ENCODE measurements around the gene AIDA. TPM values are rescaled to one million over a fixed set of nuclear protein-coding genes. Genes with fewer than 3 reads are reported as not detected.

The AIDA gene
- total RNA-seq, 1 experiment from 2014 or later = 73.1 TPM

DNA sequence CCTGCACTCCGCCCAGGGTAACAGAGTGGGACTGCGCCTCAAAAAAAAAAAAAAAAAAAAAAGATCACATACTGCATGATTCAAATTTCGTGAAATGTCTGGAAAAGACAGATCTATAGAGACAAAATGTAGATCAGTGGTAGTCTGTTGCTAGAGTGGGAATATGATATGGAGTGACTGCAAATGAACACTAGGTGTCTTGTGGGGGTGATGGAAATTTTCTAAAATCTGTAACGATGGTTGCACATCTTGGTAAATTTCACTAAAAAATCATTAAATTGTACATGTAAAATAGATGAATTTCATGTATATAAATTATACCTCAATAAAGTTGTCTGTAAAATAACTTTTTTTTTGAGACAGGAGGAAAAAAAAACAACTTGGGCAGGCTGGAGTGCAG, 5.5 kb downstream of the AIDA start:
- Histone ChIP-seq H3K27me3 (ENCODE audit: control insufficient read depth, insufficient read depth, low read length) (no peaks in the 10 kb centered on the region), H3K4me1 (ENCODE audit: control insufficient read depth, insufficient read depth, low read length) (peaks cover 9% of the 10 kb centered on the region), H3K36me3 (ENCODE audit: control insufficient read depth, insufficient read depth, low read length) (peaks cover 5% of the 10 kb centered on the region), H3K4me3 (ENCODE audit: low read depth in 2 of 2, low read length in 2 of 2) (no peak overlapping the region), H3K9me3 (ENCODE audit: control insufficient read depth, insufficient read depth, low read depth, low read length) (peaks cover 10% of the 10 kb centered on the region; the same call in 1 of the 2 replicates), H3K27ac (ENCODE audit: low read length) (no peak overlapping the region)
- intact Hi-C loops (cut with micrococcal nuclease; ENCODE audit: unreplicated experiment) (no loop called here), in situ Hi-C loops (cut with HindIII; ENCODE audit: low pct_unique_long_range_greater_than_20kb, low sequenced_read_pairs) (no loop called here)
- no TSS peak for BruUV-seq (replicated peaks)
- DNase-seq (ENCODE audit: low read depth, low spot score) (no peak), ATAC-seq (no peak)
- CTCF ChIA-PET = no interaction called here
- POLR2A ChIA-PET = no interaction called here
- TF ChIP-seq, protein P1, sequence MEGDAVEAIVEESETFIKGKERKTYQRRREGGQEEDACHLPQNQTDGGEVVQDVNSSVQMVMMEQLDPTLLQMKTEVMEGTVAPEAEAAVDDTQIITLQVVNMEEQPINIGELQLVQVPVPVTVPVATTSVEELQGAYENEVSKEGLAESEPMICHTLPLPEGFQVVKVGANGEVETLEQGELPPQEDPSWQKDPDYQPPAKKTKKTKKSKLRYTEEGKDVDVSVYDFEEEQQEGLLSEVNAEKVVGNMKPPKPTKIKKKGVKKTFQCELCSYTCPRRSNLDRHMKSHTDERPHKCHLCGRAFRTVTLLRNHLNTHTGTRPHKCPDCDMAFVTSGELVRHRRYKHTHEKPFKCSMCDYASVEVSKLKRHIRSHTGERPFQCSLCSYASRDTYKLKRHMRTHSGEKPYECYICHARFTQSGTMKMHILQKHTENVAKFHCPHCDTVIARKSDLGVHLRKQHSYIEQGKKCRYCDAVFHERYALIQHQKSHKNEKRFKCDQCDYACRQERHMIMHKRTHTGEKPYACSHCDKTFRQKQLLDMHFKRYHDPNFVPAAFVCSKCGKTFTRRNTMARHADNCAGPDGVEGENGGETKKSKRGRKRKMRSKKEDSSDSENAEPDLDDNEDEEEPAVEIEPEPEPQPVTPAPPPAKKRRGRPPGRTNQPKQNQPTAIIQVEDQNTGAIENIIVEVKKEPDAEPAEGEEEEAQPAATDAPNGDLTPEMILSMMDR (IDR thresholded peaks at IDR 0.05) = no peak
- no peak for TF ChIP-seq SIN3A (IDR thresholded peaks at IDR 0.05; ENCODE audit: borderline replicate concordance, insufficient read depth, low read depth, low read length)
- TF ChIP-seq, protein P2, sequence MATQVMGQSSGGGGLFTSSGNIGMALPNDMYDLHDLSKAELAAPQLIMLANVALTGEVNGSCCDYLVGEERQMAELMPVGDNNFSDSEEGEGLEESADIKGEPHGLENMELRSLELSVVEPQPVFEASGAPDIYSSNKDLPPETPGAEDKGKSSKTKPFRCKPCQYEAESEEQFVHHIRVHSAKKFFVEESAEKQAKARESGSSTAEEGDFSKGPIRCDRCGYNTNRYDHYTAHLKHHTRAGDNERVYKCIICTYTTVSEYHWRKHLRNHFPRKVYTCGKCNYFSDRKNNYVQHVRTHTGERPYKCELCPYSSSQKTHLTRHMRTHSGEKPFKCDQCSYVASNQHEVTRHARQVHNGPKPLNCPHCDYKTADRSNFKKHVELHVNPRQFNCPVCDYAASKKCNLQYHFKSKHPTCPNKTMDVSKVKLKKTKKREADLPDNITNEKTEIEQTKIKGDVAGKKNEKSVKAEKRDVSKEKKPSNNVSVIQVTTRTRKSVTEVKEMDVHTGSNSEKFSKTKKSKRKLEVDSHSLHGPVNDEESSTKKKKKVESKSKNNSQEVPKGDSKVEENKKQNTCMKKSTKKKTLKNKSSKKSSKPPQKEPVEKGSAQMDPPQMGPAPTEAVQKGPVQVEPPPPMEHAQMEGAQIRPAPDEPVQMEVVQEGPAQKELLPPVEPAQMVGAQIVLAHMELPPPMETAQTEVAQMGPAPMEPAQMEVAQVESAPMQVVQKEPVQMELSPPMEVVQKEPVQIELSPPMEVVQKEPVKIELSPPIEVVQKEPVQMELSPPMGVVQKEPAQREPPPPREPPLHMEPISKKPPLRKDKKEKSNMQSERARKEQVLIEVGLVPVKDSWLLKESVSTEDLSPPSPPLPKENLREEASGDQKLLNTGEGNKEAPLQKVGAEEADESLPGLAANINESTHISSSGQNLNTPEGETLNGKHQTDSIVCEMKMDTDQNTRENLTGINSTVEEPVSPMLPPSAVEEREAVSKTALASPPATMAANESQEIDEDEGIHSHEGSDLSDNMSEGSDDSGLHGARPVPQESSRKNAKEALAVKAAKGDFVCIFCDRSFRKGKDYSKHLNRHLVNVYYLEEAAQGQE (IDR thresholded peaks at IDR 0.05; ENCODE audit: insufficient read depth in 1 of 2, low read depth in 2 of 2, low read length in 1 of 2) = no peak

DNA sequence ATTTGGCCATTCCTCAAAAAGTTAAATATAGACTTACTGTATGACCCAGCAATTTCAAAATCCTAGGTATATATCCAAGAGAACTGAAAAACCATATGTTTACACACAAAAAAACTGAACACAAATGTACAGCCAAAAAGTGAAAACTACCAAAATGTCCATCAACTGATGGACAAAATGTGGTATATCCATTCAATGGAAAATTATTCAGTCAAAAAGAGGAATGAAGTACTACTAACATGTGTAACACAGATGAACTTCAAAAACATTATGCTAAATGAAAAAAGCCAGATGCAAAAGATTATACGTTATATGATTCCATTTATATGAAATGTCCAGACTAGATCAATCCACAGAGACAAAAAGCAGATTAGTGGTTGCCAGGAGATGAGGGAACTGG, 8.0 kb downstream of the AIDA start:
- H3K36me3 ChIP-seq (ENCODE audit: control insufficient read depth, insufficient read depth, low read length) = peaks cover 10% of the 10 kb centered on the region
- CTCF ChIA-PET = no interaction called here
- no peak overlapping the region for H3K27ac ChIP-seq (ENCODE audit: low read length)
- intact Hi-C loops (cut with micrococcal nuclease; ENCODE audit: unreplicated experiment) (no loop called here), in situ Hi-C loops (cut with HindIII; ENCODE audit: low pct_unique_long_range_greater_than_20kb, low sequenced_read_pairs) (no loop called here)
- ATAC-seq = no peak
- DNase-seq (ENCODE audit: low read depth, low spot score) = no peak
- peaks cover 10% of the 10 kb centered on the region; the same call in 1 of the 2 replicates for H3K9me3 ChIP-seq (ENCODE audit: control insufficient read depth, insufficient read depth, low read depth, low read length)
- H3K4me3 ChIP-seq (ENCODE audit: low read depth in 2 of 2, low read length in 2 of 2) = no peak overlapping the region
- TF ChIP-seq, protein P1 (IDR thresholded peaks at IDR 0.05) = no peak
- TF ChIP-seq, protein P2 (IDR thresholded peaks at IDR 0.05; ENCODE audit: insufficient read depth in 1 of 2, low read depth in 2 of 2, low read length in 1 of 2) = no peak
- no peak for TF ChIP-seq TCF7L2 (IDR thresholded peaks at IDR 0.05; ENCODE audit: low read depth, low read length)
- TF ChIP-seq SIN3A (IDR thresholded peaks at IDR 0.05; ENCODE audit: borderline replicate concordance, insufficient read depth, low read depth, low read length) = no peak
- TF ChIP-seq POLR2AphosphoS5 (IDR thresholded peaks at IDR 0.05; ENCODE audit: low read depth, low read length) = no peak
- no TSS peak for BruUV-seq (replicated peaks)
- no peaks in the 10 kb centered on the region for H3K27me3 ChIP-seq (ENCODE audit: control insufficient read depth, insufficient read depth, low read length)
- POLR2A ChIA-PET = no interaction called here
- H3K4me1 ChIP-seq (ENCODE audit: control insufficient read depth, insufficient read depth, low read length) = no peaks in the 10 kb centered on the region

Data from Panc1 (cell line).